CD1c-positive myeloid dendritic cell (primary cell): ENCODE data around the gene GORASP1.

Experiments
- DNase-seq: peaks from one replicate; pipeline ENCODE4 v3.0.0-alpha.2; 2016; ENCODE audit errors: extremely low spot score

GORASP1 gene

GRCh38 chr3:39141171-39141995 lies 34.0 kb upstream of the GORASP1 start:
- peak; percentile 79 for DNase-seq

- no peak for DNase-seq
Observed at GRCh38 chr3:39140341-39140971, 33.0 kb upstream of the GORASP1 start.

- DNase-seq, result no peak
Observed at GRCh38 chr3:39139442-39139841, 32.0 kb upstream of the GORASP1 start.

DNA sequence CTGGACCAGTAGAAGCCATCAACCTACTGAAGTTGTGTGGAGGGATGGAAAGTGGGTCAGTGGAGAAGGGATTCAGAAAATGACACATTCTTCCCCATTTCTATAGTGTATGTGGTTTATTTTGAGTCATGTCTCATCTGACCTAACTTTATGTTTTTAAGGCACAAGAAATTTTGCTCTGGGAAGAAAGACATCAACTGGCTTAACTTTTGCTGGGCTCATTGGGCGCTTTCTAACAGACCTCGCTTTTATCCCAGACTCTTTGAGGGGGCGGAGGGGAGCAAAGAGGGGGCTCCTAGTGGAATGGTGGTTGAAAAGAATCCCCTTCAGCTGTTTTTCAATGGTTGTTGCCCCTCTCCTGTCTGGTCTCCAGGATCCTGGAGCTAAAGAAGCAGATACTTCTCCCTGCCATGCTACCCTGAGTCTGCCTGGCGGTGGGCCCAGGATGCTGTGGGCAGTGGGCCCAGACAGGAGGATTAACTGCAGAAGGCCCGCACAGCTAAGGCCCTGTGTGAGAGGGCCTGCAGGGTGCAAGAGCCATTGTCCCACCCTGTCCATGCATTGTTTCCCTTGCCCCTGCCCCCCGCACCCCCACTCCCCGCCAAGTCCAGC lies 31.5 kb upstream of the GORASP1 start:
- DNase-seq, result peak; percentile 63

GRCh38 chr3:39137991-39138803 lies 30.8 kb upstream of the GORASP1 start:
- no peak for DNase-seq

GRCh38 chr3:39137435-39137936 lies 30.1 kb upstream of the GORASP1 start:
- DNase-seq, result no peak

- no peak for DNase-seq
Observed at GRCh38 chr3:39136533-39137434, 29.4 kb upstream of the GORASP1 start.

DNA sequence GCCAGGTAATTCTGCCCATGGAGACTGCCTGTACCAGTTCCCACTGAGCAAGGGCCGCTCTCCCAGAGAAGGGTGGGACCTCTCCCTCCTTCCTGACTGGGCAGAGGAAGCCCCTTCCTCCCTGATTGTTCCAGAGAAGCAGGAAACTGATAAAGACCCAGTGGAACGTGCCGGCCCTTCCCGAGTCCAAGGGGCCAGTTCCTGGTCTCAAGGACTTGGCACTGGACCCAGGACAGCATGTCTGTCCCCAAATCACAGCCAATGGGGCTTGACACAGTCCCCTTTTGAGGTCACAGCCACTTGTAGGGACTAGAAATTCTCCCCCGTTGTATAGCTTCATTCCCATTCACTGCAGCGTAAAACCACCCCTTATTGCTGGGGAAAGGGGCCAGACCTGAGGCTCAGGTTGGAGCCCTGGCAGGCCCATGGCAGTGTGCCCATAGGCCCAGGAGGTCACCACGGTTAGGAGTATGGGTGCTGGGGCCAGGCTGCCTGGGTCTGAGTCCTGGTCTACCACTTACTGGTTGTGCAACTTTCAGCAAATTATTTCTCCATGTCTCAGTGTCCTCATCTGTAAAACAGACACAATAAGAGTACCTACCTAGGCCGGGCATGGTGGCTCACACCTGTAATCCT lies 27.9 kb upstream of the GORASP1 start:
- no peak for DNase-seq

GRCh38 chr3:39134305-39134704 lies 26.9 kb upstream of the GORASP1 start:
- no peak for DNase-seq

GRCh38 chr3:39133822-39134221 lies 26.4 kb upstream of the GORASP1 start:
- DNase-seq, result no peak

DNA sequence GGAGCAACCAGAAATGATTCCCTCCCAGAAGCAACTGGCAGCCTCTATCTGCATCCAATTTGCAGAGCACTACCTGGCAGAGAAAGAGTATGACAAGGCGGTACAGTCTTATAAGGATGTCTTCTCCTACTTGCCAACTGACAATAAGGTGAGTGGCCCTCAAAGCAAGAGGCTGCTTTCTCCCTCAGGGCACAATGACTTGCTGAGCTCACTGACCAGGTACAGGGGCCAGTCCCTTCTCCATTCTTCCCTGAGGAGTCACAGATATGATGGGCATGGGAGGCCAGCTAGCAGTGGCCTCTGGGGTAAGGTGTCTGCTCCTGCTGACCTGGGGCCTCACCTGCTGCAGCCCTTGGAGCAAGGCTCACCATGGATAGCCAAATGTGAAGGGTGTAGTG lies 25.7 kb upstream of the GORASP1 start:
- DNase-seq, result no peak

GRCh38 chr3:39132096-39133092 lies 25.0 kb upstream of the GORASP1 start:
- DNase-seq, result no peak

GRCh38 chr3:39130693-39131265 lies 23.4 kb upstream of the GORASP1 start:
- DNase-seq, result no peak

- DNase-seq, result no peak
Observed at GRCh38 chr3:39130026-39130425, 22.6 kb upstream of the GORASP1 start.

DNA sequence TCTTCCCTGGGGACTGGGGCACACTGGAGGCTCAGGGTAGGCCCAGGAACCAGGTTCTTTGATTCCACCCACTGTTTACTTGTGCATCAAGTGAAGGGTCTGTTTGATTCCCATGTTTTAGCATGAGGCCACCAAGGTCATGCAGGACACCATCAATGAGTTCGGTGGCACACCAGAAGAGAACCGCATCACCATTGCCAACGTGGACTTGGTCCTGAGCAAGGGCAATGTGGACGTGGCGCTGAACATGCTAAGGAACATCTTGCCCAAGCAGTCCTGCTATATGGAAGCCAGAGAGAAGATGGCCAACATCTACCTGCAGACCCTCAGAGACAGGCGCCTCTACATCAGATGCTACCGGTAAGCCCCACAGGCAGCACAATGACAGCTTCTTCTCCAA lies 21.5 kb upstream of the GORASP1 start:
- DNase-seq, result no peak

- DNase-seq, result no peak
Observed at GRCh38 chr3:39127908-39128304, 20.5 kb upstream of the GORASP1 start.

DNA sequence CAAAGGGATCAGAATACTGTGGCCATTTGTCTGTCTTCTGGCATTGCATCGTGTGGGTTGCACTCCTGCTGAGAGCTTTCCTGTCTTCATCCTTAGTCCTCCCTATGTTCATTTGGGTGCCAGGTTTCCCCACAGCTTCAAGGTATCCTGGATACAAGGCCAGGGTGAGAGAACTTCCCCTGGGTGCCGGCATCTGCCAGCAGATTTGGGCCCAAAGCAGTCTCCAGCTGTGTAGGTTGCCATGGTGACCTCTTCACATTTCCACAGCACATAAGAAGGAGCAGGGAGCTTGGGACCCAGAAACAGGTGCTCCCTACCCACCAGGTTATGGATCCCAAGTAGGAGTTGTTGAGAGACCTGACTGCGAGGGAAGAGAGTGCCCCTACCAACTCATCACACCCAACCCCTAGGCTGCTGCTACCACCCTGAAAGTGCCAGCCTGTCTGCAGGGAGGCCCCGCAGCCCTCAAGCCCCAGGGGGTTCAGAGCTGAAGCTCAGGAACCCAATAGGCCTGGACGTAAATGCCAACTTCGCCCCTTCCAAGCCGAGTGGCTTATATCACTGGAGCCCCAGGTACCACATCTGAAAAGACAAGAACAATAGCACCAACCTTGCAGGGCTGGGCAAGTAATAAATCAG lies 20.0 kb upstream of the GORASP1 start:
- DNase-seq, result no peak

DNA sequence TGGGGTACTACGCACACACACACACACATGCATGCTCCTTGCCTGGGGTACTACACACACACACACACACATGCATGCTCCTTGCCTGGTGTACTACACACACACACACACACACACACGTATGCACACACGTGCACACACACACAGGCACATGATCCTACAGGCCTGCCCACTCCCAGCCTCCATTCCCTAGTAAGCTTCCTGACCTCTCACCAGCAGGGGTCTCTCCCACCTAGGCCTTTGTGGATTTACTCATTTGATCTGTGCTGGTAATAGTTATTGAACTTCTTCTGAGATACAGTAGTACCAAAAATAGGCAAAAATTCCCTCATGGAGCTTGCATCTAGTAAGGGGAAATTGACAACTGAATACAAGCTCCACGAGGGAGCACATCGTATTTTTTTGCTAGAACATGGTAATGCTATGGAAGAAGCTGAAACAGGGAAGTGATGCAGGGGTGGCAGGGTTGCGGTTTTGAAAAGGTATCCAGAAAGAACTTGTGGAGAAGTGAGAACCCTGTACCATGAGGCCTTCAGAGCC lies 19.2 kb upstream of the GORASP1 start:
- peak; percentile 71 for DNase-seq
